Adrenal gland (tissue), 5 donors: ENCODE data around the gene LAMA4.

Experiments used
- CTCF ChIP-seq, 6 experiments: fragments of 450-650 bp in 4 of 6; fragments of 200-600 bp in 2 of 6; sonication (generic) in 1 of 6; IDR thresholded peaks; 1 replicate in 5 of 6; 2 replicates in 1 of 6; pipeline versions ENCODE4 v1.5.1 to v1.8.0; 2016 to 2021; ENCODE audit warnings: antibody characterized with exemption in 6 of 6, mild to moderate bottlenecking in 2 of 6, moderate library complexity in 1 of 6
- POLR2A ChIP-seq, 2 donors: fragments of 450-650 bp; IDR thresholded peaks; one replicate each; pipeline ENCODE4 v1.6.1; 2017; ENCODE audit warnings: antibody characterized with exemption in 2 of 2, mild to moderate bottlenecking in 2 of 2, moderate library complexity in 1 of 2
- donor health status: DM: no; HTN: no; CAD: no.

- TF ChIP-seq POLR2A (IDR thresholded peaks at IDR 0.05), result no peak
- no peak for TF ChIP-seq CTCF (IDR thresholded peaks at IDR 0.05)
Observed at GRCh38 chr6:112196306-112196705, 58.1 kb downstream of the LAMA4 start.
